GM23338 (cell line): Measurements from ENCODE around the gene TP53I13. TPM values are rescaled to one million over a fixed set of nuclear protein-coding genes. Genes with fewer than 3 reads are reported as not detected.

ENCODE experiments used
- ATAC-seq: fragments of 200-7000 bp; cut with Tn5 transposase; 3 replicates; pipeline ENCODE4 v1.9.1; 2020
- DNase-seq: peaks from one replicate; pipeline ENCODE4 v3.0.0-alpha.2; 2015; ENCODE audit warnings: low spot score
- H2AFZ ChIP-seq: fragments of 200-600 bp; sonication (generic); 2 replicates; pipeline ENCODE4 v1.8.0; 2016; ENCODE audit warnings: antibody characterized with exemption, mild to moderate bottlenecking, moderate library complexity
- H3F3A ChIP-seq: fragments of 200-600 bp; sonication (generic); replicated peaks from 2 replicates; pipeline ENCODE4 v1.8.0; 2017; ENCODE audit warnings: antibody characterized with exemption, mixed run types, low read depth
- H3K27ac ChIP-seq: fragments of 200-600 bp; sonication (generic); 2 replicates; pipeline ENCODE4 v1.6.1; 2016; ENCODE audit warnings: low read depth
- H3K27me3 ChIP-seq: fragments of 200-600 bp; sonication (generic); 2 replicates; pipeline ENCODE4 v1.8.0; 2016; ENCODE audit warnings: mild to moderate bottlenecking, mixed run types, moderate library complexity; ENCODE audit not compliant: insufficient read depth
- H3K36me3 ChIP-seq: fragments of 200-600 bp; sonication (generic); 2 replicates; pipeline ENCODE4 v1.8.0; 2016; ENCODE audit warnings: mild to moderate bottlenecking; ENCODE audit not compliant: insufficient read depth
- H3K4me1 ChIP-seq: fragments of 200-600 bp; sonication (generic); 2 replicates; pipeline ENCODE4 v1.8.0; 2016; ENCODE audit warnings: mild to moderate bottlenecking, moderate library complexity; ENCODE audit not compliant: insufficient read depth
- H3K4me2 ChIP-seq: fragments of 200-600 bp; sonication (generic); 2 replicates; pipeline ENCODE4 v1.7.1; 2017; ENCODE audit warnings: mixed run types
- H3K4me3 ChIP-seq: fragments of 200-600 bp; sonication (generic); 2 replicates; pipeline ENCODE4 v1.6.1; 2016; ENCODE audit warnings: mixed run types
- H3K79me2 ChIP-seq: fragments of 200-600 bp; sonication (generic); replicated peaks from 2 replicates; pipeline ENCODE4 v1.8.0; 2017; ENCODE audit warnings: mild to moderate bottlenecking; ENCODE audit not compliant: insufficient read depth
- H3K9me2 ChIP-seq: fragments of 200-600 bp; sonication (generic); 2 replicates; pipeline ENCODE4 v1.8.0; 2017; ENCODE audit not compliant: insufficient read depth
- H4K20me1 ChIP-seq: fragments of 200-600 bp; sonication (generic); replicated peaks from 2 replicates; pipeline ENCODE4 v1.8.0; 2017; ENCODE audit warnings: mild to moderate bottlenecking; ENCODE audit not compliant: insufficient read depth
- H3K27ac Mint-ChIP-seq: 2 replicates; pipeline ENCODE4 v1.8.0; 2020; ENCODE audit warnings: inconsistent platforms, mild to moderate bottlenecking, moderate library complexity, mixed read lengths
- H3K27me3 Mint-ChIP-seq: 3 replicates; pipeline ENCODE4 v1.8.0; 2022; ENCODE audit warnings: low read depth, mild to moderate bottlenecking, moderate library complexity, mixed read lengths, inconsistent platforms; ENCODE audit not compliant: insufficient read depth, poor library complexity
- H3K36me3 Mint-ChIP-seq: 3 replicates; pipeline ENCODE4 v1.8.0; 2021; ENCODE audit warnings: low read depth, mild to moderate bottlenecking, inconsistent platforms, moderate library complexity, mixed read lengths
- H3K4me1 Mint-ChIP-seq: 3 replicates; pipeline ENCODE4 v1.8.0; 2020; ENCODE audit warnings: mild to moderate bottlenecking, inconsistent platforms, mixed read lengths
- H3K4me3 Mint-ChIP-seq: 3 replicates; pipeline ENCODE4 v1.8.0; 2021; ENCODE audit warnings: moderate library complexity, mild to moderate bottlenecking, inconsistent platforms, mixed read lengths
- H3K9me3 Mint-ChIP-seq: 3 replicates; pipeline ENCODE4 v1.8.0; 2020; ENCODE audit warnings: moderate library complexity, mild to moderate bottlenecking, inconsistent platforms, mixed read lengths
- CREB1 ChIP-seq: fragments of 250-450 bp; sonication (Bioruptor Pico); IDR thresholded peaks from 2 replicates; pipeline ENCODE4 v1.5.0; 2020; ENCODE audit warnings: low read depth, mild to moderate bottlenecking, moderate library complexity
- CTCF ChIP-seq, 2 experiments: fragments of 200-600 bp in 1 of 2; sonication (generic) in 1 of 2; conservative IDR thresholded peaks; 2 replicates each; pipeline versions ENCODE4 v1.5.1 to v1.6.1; 2016 to 2017; ENCODE audit warnings: antibody characterized with exemption in 2 of 2, low read depth in 2 of 2, mild to moderate bottlenecking in 2 of 2, moderate library complexity in 1 of 2
- ETS1 ChIP-seq: IDR thresholded peaks from 2 replicates; pipeline ENCODE4 v1.6.1; 2016; ENCODE audit warnings: antibody characterized with exemption
- EZH2 ChIP-seq: fragments of 200-600 bp; sonication (generic); IDR thresholded peaks from one replicate; pipeline ENCODE4 v1.8.0; 2017; ENCODE audit warnings: antibody characterized with exemption, mild to moderate bottlenecking, low read depth; ENCODE audit not compliant: unreplicated experiment
- EZH2phosphoT487 ChIP-seq: fragments of 200-600 bp; sonication (generic); IDR thresholded peaks from one replicate; pipeline ENCODE4 v1.8.1; 2018; ENCODE audit warnings: antibody characterized with exemption; ENCODE audit not compliant: unreplicated experiment
- JUNB ChIP-seq: IDR thresholded peaks from one replicate; pipeline ENCODE4 v1.6.1; 2016; ENCODE audit warnings: antibody characterized with exemption; ENCODE audit not compliant: unreplicated experiment
- NANOG ChIP-seq: IDR thresholded peaks from 2 replicates; pipeline ENCODE4 v1.6.1; 2016; ENCODE audit warnings: antibody characterized with exemption, borderline replicate concordance
- POLR2AphosphoS5 ChIP-seq: IDR thresholded peaks from 2 replicates; pipeline ENCODE4 v1.6.1; 2016; ENCODE audit warnings: antibody characterized with exemption, low read depth
- REST ChIP-seq: IDR thresholded peaks from one replicate; pipeline ENCODE4 v1.6.1; 2018; ENCODE audit warnings: antibody characterized with exemption; ENCODE audit not compliant: unreplicated experiment
- STAT1 ChIP-seq: IDR thresholded peaks from one replicate; pipeline ENCODE4 v1.6.1; 2016; ENCODE audit warnings: antibody characterized with exemption; ENCODE audit not compliant: unreplicated experiment
- ZNF114 ChIP-seq: fragments of 250-450 bp; sonication (Bioruptor Pico); IDR thresholded peaks from 2 replicates; pipeline ENCODE4 v1.5.0; 2020; ENCODE audit warnings: mild to moderate bottlenecking, moderate library complexity
- ZNF331 ChIP-seq: fragments of 250-450 bp; sonication (Bioruptor Pico); IDR thresholded peaks from 2 replicates; pipeline ENCODE4 v1.5.0; 2020; ENCODE audit warnings: low read depth, mild to moderate bottlenecking, moderate library complexity
- ZNF462 ChIP-seq: fragments of 250-450 bp; sonication (Bioruptor Pico); IDR thresholded peaks from 2 replicates; pipeline ENCODE4 v1.5.0; 2020; ENCODE audit warnings: mild to moderate bottlenecking, moderate library complexity
- polyA plus RNA-seq: library from polyadenylated mRNA; unstranded; fragments of >200 nt; fragmentation: Nextera tagmentation; extraction: Ambion mirVana; gene quantifications from 2 replicates; pipeline ENCODE4 v1.2.1, GENCODE V29; 2016
- total RNA-seq: library from RNA; depleted of rRNA; stranded (reverse); fragments of >200 nt; shearing (Covaris generic); gene quantifications from 2 replicates; pipeline ENCODE4 v1.2.3, GENCODE V29; 2014

Gene TP53I13
- total and polyA plus RNA-seq, 2 experiments from 2014 or later: 21.0 to 38.9 TPM

GRCh38 chr17:29557085-29557738 is 11.3 kb upstream of the TP53I13 start:
- TF ChIP-seq CTCF (conservative IDR thresholded peaks at IDR 0.05; ENCODE audit: low read depth in 2 of 2) (no peak), STAT1 (no peak), CREB1 (CRISPR knock-in tag) (no peak), ZNF114 (CRISPR knock-in tag) (no peak), NANOG (no peak), POLR2AphosphoS5 (no peak), ZNF331 (CRISPR knock-in tag) (no peak), ETS1 (no peak), EZH2phosphoT487 (no peak), EZH2 (no peak), JUNB (no peak), ZNF462 (no peak), REST (no peak)
- no peaks in the 10 kb centered on the region for H4K20me1 ChIP-seq
- no peaks in the 10 kb centered on the region for H3K9me2 ChIP-seq
- peaks cover 2% of the 10 kb centered on the region; the same call in 1 of the 3 replicates for H3K4me1 Mint-ChIP-seq
- no peaks in the 10 kb centered on the region for H3K79me2 ChIP-seq
- H3K36me3 Mint-ChIP-seq: no peaks in the 10 kb centered on the region; the same call in 2 of the 3 replicates
- no peaks in the 10 kb centered on the region for H3K27me3 ChIP-seq
- H3K4me3 Mint-ChIP-seq: no peak overlapping the region
- H2AFZ ChIP-seq: no peak overlapping the region
- no peak overlapping the region for H3K4me3 ChIP-seq
- no peaks in the 10 kb centered on the region for H3K4me1 ChIP-seq
- no peaks in the 10 kb centered on the region for H3K9me3 Mint-ChIP-seq
- ATAC-seq (no peak), DNase-seq (no peak)
- no peaks in the 10 kb centered on the region for H3K36me3 ChIP-seq
- no peak overlapping the region for H3K27ac Mint-ChIP-seq
- H3F3A ChIP-seq: 0 out of 2 replicates have a peak, but pooled peaks cover 3% of the 10 kb centered on the region
- H3K4me2 ChIP-seq: no peak overlapping the region
- H3K27ac ChIP-seq: no peak overlapping the region
- peaks cover 8% of the 10 kb centered on the region for H3K27me3 Mint-ChIP-seq
